Measurements from ENCODE around the gene FILIP1.

DNA sequence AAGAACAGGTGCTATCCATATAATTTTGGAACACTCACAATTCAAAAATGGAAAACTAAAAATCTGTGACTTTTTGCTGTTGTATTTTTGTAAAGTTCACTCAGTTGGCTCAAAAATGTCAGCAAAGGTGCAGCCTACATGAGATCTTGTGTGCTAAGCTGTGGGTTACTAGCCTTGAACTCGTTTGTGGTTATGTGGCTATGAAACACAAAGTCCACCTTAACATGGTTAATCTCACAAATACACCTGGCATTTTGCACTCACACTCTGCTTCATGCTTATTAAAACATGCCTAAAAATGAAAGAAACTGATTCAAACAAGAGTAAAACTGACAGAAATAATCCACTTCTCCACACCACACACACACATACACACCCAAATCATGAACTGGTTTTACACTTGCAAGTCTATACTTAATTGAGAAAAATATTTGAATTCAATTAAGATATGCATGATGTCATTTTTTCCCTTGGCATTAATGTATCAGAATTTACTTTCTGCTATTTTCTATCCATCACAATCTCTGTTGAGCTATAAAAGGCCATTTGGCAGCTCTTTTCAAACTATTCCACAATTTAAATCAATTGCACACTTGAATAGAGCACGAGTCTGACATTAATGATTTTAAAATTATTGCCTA is 186.1 kb downstream of the FILIP1 start:
- TF ChIP-seq USF1 (CRISPR knock-in tag; IDR thresholded peaks at IDR 0.05) (no peak), NFYB (CRISPR knock-in tag; conservative IDR thresholded peaks at IDR 0.05; ENCODE audit: low read depth) (no peak), TP53 (CRISPR knock-in tag; IDR thresholded peaks at IDR 0.05) (no peak)
- TF ChIP-seq, protein P1, sequence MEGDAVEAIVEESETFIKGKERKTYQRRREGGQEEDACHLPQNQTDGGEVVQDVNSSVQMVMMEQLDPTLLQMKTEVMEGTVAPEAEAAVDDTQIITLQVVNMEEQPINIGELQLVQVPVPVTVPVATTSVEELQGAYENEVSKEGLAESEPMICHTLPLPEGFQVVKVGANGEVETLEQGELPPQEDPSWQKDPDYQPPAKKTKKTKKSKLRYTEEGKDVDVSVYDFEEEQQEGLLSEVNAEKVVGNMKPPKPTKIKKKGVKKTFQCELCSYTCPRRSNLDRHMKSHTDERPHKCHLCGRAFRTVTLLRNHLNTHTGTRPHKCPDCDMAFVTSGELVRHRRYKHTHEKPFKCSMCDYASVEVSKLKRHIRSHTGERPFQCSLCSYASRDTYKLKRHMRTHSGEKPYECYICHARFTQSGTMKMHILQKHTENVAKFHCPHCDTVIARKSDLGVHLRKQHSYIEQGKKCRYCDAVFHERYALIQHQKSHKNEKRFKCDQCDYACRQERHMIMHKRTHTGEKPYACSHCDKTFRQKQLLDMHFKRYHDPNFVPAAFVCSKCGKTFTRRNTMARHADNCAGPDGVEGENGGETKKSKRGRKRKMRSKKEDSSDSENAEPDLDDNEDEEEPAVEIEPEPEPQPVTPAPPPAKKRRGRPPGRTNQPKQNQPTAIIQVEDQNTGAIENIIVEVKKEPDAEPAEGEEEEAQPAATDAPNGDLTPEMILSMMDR (IDR thresholded peaks at IDR 0.05) = no peak
- TF ChIP-seq, protein P2, sequence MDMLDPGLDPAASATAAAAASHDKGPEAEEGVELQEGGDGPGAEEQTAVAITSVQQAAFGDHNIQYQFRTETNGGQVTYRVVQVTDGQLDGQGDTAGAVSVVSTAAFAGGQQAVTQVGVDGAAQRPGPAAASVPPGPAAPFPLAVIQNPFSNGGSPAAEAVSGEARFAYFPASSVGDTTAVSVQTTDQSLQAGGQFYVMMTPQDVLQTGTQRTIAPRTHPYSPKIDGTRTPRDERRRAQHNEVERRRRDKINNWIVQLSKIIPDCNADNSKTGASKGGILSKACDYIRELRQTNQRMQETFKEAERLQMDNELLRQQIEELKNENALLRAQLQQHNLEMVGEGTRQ (CRISPR knock-in tag; IDR thresholded peaks at IDR 0.05) = no peak
